HepG2 (cell line): Measurements from ENCODE around the gene ZFAND3. TPM values are rescaled to one million over a fixed set of nuclear protein-coding genes. Genes with fewer than 3 reads are reported as not detected.
A peak's percentile ranks its signal among the peaks of the same experiment; 100 is the strongest.

Source experiments
- CEBPG ChIP-seq: IDR thresholded peaks from 2 replicates; pipeline ENCODE4 v1.6.1; 2016
- FOSL1 ChIP-seq: sonication (generic); formaldehyde crosslinking; IDR thresholded peaks from 2 replicates; pipeline ENCODE4 v1.9.0; 2021; ENCODE audit warnings: missing genetic modification reagents, borderline replicate concordance
- HDAC1 ChIP-seq: sonication (generic); formaldehyde crosslinking; IDR thresholded peaks from 2 replicates; pipeline ENCODE4 v1.5.1; 2020; ENCODE audit warnings: mild to moderate bottlenecking, missing genetic modification reagents
- KAT8 ChIP-seq: IDR thresholded peaks from 2 replicates; pipeline ENCODE4 v1.6.1; 2016; ENCODE audit warnings: missing genetic modification reagents, missing compliant biosample characterization
- MAFG ChIP-seq: sonication (generic); formaldehyde crosslinking; IDR thresholded peaks from 2 replicates; pipeline ENCODE4 v1.5.1; 2020; ENCODE audit warnings: mild to moderate bottlenecking, missing genetic modification reagents
- PCBP2 ChIP-seq: fragments of 200-400 bp; formaldehyde crosslinking; optimal IDR thresholded peaks from 2 replicates; pipeline ENCODE3; 2018; ENCODE audit warnings: low read length, low read depth; ENCODE audit not compliant: poor library complexity, severe bottlenecking
- SMAD3 ChIP-seq: sonication (generic); formaldehyde crosslinking; IDR thresholded peaks from 2 replicates; pipeline ENCODE4 v1.4.0; 2020; ENCODE audit warnings: missing genetic modification reagents
- SP4 ChIP-seq: sonication (generic); formaldehyde crosslinking; IDR thresholded peaks from 2 replicates; pipeline ENCODE4 v1.8.1; 2023; ENCODE audit warnings: mild to moderate bottlenecking, missing genetic modification reagents
- ZBTB34 ChIP-seq: sonication (generic); formaldehyde crosslinking; IDR thresholded peaks from 2 replicates; pipeline ENCODE4 v1.8.0; 2022; ENCODE audit warnings: mild to moderate bottlenecking, missing genetic modification reagents
- ZNF207 ChIP-seq: fragments of 450-650 bp; IDR thresholded peaks from 2 replicates; pipeline ENCODE4 v1.6.1; 2016; ENCODE audit warnings: antibody characterized with exemption, borderline replicate concordance
- ZNF280D ChIP-seq: sonication (generic); formaldehyde crosslinking; IDR thresholded peaks from 2 replicates; pipeline ENCODE4 v1.5.1; 2020; ENCODE audit warnings: mild to moderate bottlenecking, missing genetic modification reagents
- ZSCAN22 ChIP-seq: sonication (generic); formaldehyde crosslinking; IDR thresholded peaks from 2 replicates; pipeline ENCODE4 v1.4.0; 2020; ENCODE audit warnings: mild to moderate bottlenecking, missing genetic modification reagents
- ZSCAN29 ChIP-seq: sonication (generic); formaldehyde crosslinking; conservative IDR thresholded peaks from 2 replicates; pipeline ENCODE4 v1.4.0; 2020; ENCODE audit warnings: mild to moderate bottlenecking, missing genetic modification reagents
- polyA plus RNA-seq, 8 experiments: library from polyadenylated mRNA; depleted of rRNA in 3 of 8; stranded (reverse) in 7 of 8; unstranded in 1 of 8; fragments of >200 nt; fragmentation: Illumina TruSeq in 4 of 8; extraction: Trizol in 4 of 8; gene quantifications; 2 replicates each; pipeline versions ENCODE4 v1.2.1 to v1.2.3, GENCODE V29; 2011 to 2016; ENCODE audit warnings: low read depth in 4 of 8, missing spikeins in 1 of 8, mixed read lengths in 1 of 8; ENCODE audit not compliant: insufficient read depth in 1 of 8
- total RNA-seq, 5 experiments: library from RNA; depleted of rRNA; stranded (reverse); fragments of >200 nt; fragmentation: Illumina TruSeq; extraction: Trizol; gene quantifications; 2 replicates each; pipeline ENCODE4 v1.2.3, GENCODE V29; 2016; ENCODE audit warnings: low read depth in 1 of 5
- TF ChIP-seq, protein P1 (sequence below): IDR thresholded peaks from 2 replicates; pipeline ENCODE4 v1.6.1; 2016; ENCODE audit warnings: missing compliant biosample characterization, missing genetic modification reagents, borderline replicate concordance
- TF ChIP-seq, protein P2 (sequence below): sonication (generic); formaldehyde crosslinking; IDR thresholded peaks from 2 replicates; pipeline ENCODE4 v1.8.1; 2023; ENCODE audit warnings: mild to moderate bottlenecking, missing genetic modification reagents
- TF ChIP-seq, protein P3 (sequence below): conservative IDR thresholded peaks from 2 replicates; pipeline ENCODE4 v1.6.1; 2018; ENCODE audit warnings: missing genetic modification reagents

Gene ZFAND3
- total and polyA plus RNA-seq, 2 of the 13 experiments (the other 11 are each of a cell fraction or from before 2014, with no cell fraction given) = 16.4 to 17.1 TPM

DNA sequence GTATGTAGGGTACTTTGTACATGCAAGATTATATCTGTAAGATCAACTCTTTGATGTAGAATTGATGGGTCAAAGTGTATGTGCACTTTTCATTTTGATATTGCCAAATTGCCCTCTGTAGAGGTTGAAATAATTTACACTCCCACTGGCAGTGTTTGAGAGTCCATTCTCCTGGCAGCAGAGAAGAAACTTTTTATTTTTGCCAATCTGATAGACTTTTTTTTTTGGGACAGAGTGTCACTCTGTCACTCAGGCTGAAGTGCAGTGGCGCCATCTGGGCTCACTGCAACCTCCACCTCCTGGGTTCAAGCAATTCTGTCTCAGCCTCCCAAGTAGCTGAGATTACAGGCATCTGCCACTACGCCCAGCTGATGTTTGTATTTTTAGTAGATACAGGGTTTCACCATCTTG lies 199.2 kb downstream of the ZFAND3 start (continued):
- TF ChIP-seq KAT8 (CRISPR knock-in tag) (no peak), ZBTB34 (no peak), MAFG (CRISPR knock-in tag) (no peak), SP4 (CRISPR knock-in tag) (no peak), ZSCAN22 (no peak), CEBPG (CRISPR knock-in tag) (peak; percentile 22; the same call in 1 of the 2 replicates), ZNF280D (0 out of 2 replicates have a peak, but pooled peaks have one; percentile 42), ZNF207 (no peak), FOSL1 (CRISPR knock-in tag) (no peak), SMAD3 (no peak), PCBP2 (no peak), HDAC1 (no peak), ZSCAN29 (CRISPR knock-in tag) (no peak)
- TF ChIP-seq, protein P1, sequence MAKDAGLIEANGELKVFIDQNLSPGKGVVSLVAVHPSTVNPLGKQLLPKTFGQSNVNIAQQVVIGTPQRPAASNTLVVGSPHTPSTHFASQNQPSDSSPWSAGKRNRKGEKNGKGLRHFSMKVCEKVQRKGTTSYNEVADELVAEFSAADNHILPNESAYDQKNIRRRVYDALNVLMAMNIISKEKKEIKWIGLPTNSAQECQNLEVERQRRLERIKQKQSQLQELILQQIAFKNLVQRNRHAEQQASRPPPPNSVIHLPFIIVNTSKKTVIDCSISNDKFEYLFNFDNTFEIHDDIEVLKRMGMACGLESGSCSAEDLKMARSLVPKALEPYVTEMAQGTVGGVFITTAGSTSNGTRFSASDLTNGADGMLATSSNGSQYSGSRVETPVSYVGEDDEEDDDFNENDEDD (CRISPR knock-in tag) = no peak
- TF ChIP-seq, protein P2, sequence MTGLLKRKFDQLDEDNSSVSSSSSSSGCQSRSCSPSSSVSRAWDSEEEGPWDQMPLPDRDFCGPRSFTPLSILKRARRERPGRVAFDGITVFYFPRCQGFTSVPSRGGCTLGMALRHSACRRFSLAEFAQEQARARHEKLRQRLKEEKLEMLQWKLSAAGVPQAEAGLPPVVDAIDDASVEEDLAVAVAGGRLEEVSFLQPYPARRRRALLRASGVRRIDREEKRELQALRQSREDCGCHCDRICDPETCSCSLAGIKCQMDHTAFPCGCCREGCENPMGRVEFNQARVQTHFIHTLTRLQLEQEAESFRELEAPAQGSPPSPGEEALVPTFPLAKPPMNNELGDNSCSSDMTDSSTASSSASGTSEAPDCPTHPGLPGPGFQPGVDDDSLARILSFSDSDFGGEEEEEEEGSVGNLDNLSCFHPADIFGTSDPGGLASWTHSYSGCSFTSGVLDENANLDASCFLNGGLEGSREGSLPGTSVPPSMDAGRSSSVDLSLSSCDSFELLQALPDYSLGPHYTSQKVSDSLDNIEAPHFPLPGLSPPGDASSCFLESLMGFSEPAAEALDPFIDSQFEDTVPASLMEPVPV = no peak
- TF ChIP-seq, protein P3, sequence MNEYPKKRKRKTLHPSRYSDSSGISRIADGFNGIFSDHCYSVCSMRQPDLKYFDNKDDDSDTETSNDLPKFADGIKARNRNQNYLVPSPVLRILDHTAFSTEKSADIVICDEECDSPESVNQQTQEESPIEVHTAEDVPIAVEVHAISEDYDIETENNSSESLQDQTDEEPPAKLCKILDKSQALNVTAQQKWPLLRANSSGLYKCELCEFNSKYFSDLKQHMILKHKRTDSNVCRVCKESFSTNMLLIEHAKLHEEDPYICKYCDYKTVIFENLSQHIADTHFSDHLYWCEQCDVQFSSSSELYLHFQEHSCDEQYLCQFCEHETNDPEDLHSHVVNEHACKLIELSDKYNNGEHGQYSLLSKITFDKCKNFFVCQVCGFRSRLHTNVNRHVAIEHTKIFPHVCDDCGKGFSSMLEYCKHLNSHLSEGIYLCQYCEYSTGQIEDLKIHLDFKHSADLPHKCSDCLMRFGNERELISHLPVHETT (CRISPR knock-in tag) = no peak
